ENCODE data around the gene MIA2.

MIA2 gene

GRCh38 chr14:39423793-39424192 is 190.1 kb downstream of the MIA2 start:
- Histone ChIP-seq H3K27me3 (ENCODE audit: control insufficient read depth, low read length) (no peaks in the 10 kb centered on the region), H3K9me2 (replicated peaks; ENCODE audit: control insufficient read depth, low read length) (no peaks in the 10 kb centered on the region), H3K4me1 (ENCODE audit: control insufficient read depth, low read length) (peaks cover 10% of the 10 kb centered on the region), H4K20me1 (ENCODE audit: control insufficient read depth, insufficient read depth, low read depth, low read length) (peaks cover 4% of the 10 kb centered on the region; the same call in 1 of the 2 replicates), H3K27ac (ENCODE audit: low read depth, low read length) (no peak overlapping the region), H3K79me2 (ENCODE audit: control insufficient read depth, low read length) (peaks cover 98% of the 10 kb centered on the region), H3K9me3 (ENCODE audit: control insufficient read depth, insufficient read depth, low read length) (no peaks in the 10 kb centered on the region), H3K36me3 (ENCODE audit: control insufficient read depth, low read length) (no peaks in the 10 kb centered on the region; the same call in 1 of the 2 replicates), H3F3A (ENCODE audit: control insufficient read depth, insufficient read depth) (no peaks in the 10 kb centered on the region), H3K4me3 (ENCODE audit: low read length) (no peak overlapping the region), H3K4me2 (ENCODE audit: low read length) (no peak overlapping the region)
- TF ChIP-seq CTCF (IDR thresholded peaks at IDR 0.05; ENCODE audit: low read depth, low read length, poor library complexity, severe bottlenecking) = no peak
- TF ChIP-seq EZH2phosphoT487 (IDR thresholded peaks at IDR 0.05; ENCODE audit: borderline replicate concordance, low read length) = no peak

GRCh38 chr14:39425947-39426346 is 192.2 kb downstream of the MIA2 start:
- peaks cover 21% of the 10 kb centered on the region for H4K20me1 ChIP-seq (ENCODE audit: control insufficient read depth, insufficient read depth, low read depth, low read length)
- H3K4me3 ChIP-seq (ENCODE audit: low read length) = no peak overlapping the region
- H3K79me2 ChIP-seq (ENCODE audit: control insufficient read depth, low read length) = peaks cover 99% of the 10 kb centered on the region
- H3K9me2 ChIP-seq (replicated peaks; ENCODE audit: control insufficient read depth, low read length) = no peaks in the 10 kb centered on the region
- TF ChIP-seq EZH2phosphoT487 (IDR thresholded peaks at IDR 0.05; ENCODE audit: borderline replicate concordance, low read length) (no peak), CTCF (IDR thresholded peaks at IDR 0.05; ENCODE audit: low read depth, low read length, poor library complexity, severe bottlenecking) (no peak)
- H3K9me3 ChIP-seq (ENCODE audit: control insufficient read depth, insufficient read depth, low read length) = no peaks in the 10 kb centered on the region
- no peaks in the 10 kb centered on the region for H3F3A ChIP-seq (ENCODE audit: control insufficient read depth, insufficient read depth)
- H3K4me1 ChIP-seq (ENCODE audit: control insufficient read depth, low read length) = peaks cover 32% of the 10 kb centered on the region
- no peak overlapping the region for H3K4me2 ChIP-seq (ENCODE audit: low read length)
- no peaks in the 10 kb centered on the region for H3K27me3 ChIP-seq (ENCODE audit: control insufficient read depth, low read length)
- peaks cover 7% of the 10 kb centered on the region; the same call in 1 of the 2 replicates for H3K36me3 ChIP-seq (ENCODE audit: control insufficient read depth, low read length)
- no peak overlapping the region for H3K27ac ChIP-seq (ENCODE audit: low read depth, low read length)

- no peaks in the 10 kb centered on the region for H3F3A ChIP-seq (ENCODE audit: control insufficient read depth, insufficient read depth)
- no peak overlapping the region for H3K27ac ChIP-seq (ENCODE audit: low read depth, low read length)
- H3K4me2 ChIP-seq (ENCODE audit: low read length) = peak overlapping the region; percentile 15; the same call in 1 of the 2 replicates
- H3K4me1 ChIP-seq (ENCODE audit: control insufficient read depth, low read length) = peaks cover 33% of the 10 kb centered on the region
- TF ChIP-seq EZH2phosphoT487 (IDR thresholded peaks at IDR 0.05; ENCODE audit: borderline replicate concordance, low read length) (no peak), CTCF (IDR thresholded peaks at IDR 0.05; ENCODE audit: low read depth, low read length, poor library complexity, severe bottlenecking) (peak; percentile 46)
- H3K36me3 ChIP-seq (ENCODE audit: control insufficient read depth, low read length) = peaks cover 12% of the 10 kb centered on the region; the same call in 1 of the 2 replicates
- H3K9me3 ChIP-seq (ENCODE audit: control insufficient read depth, insufficient read depth, low read length) = no peaks in the 10 kb centered on the region
- no peak overlapping the region for H3K4me3 ChIP-seq (ENCODE audit: low read length)
- H3K27me3 ChIP-seq (ENCODE audit: control insufficient read depth, low read length) = no peaks in the 10 kb centered on the region
- peaks cover 25% of the 10 kb centered on the region for H4K20me1 ChIP-seq (ENCODE audit: control insufficient read depth, insufficient read depth, low read depth, low read length)
- H3K9me2 ChIP-seq (replicated peaks; ENCODE audit: control insufficient read depth, low read length) = no peaks in the 10 kb centered on the region
- H3K79me2 ChIP-seq (ENCODE audit: control insufficient read depth, low read length) = peaks cover 99% of the 10 kb centered on the region
Measured at GRCh38 chr14:39426605-39427004, 192.9 kb downstream of the MIA2 start.
